H1 (cell line): ENCODE measurements around the gene BMI1. TPM values are rescaled to one million over a fixed set of nuclear protein-coding genes. Genes with fewer than 3 reads are reported as not detected.

ENCODE experiments used
- CTCF ChIA-PET: fragments of 300-600 bp; sonication (Branson Sonifier 250); formaldehyde crosslinking; loops from one replicate; lab custom pipeline; 2021; ENCODE audit not compliant: partially characterized antibody; lab: Charles Lee
- POLR2A ChIA-PET: fragments of 300-600 bp; sonication (Branson Sonifier 250); formaldehyde crosslinking; loops from one replicate; lab custom pipeline; 2021; ENCODE audit warnings: inconsistent platforms; ENCODE audit not compliant: partially characterized antibody; lab: Charles Lee
- DNase-seq, 2 experiments: peaks; one replicate each; pipeline versions ENCODE4 v3.0.0 to v3.0.0-alpha.2; 2010 to 2022; ENCODE audit warnings: low spot score in 2 of 2, low read depth in 1 of 2, mixed read lengths in 1 of 2
- FAIRE-seq: peaks from 2 replicates; lab custom pipeline; 2011; peaks lifted over from hg19 to GRCh38; lab: Jason Lieb, UNC
- H2AFZ ChIP-seq: 2 replicates; pipeline ENCODE4 v1.8.1; 2012; ENCODE audit warnings: low read length, inconsistent platforms
- H2AK5ac ChIP-seq: 2 replicates; pipeline ENCODE4 v1.6.1; 2013; ENCODE audit warnings: low read depth, low read length
- H2BK120ac ChIP-seq: replicated peaks from 2 replicates; pipeline ENCODE3; 2013; ENCODE audit warnings: low read depth, low read length, inconsistent platforms
- H2BK12ac ChIP-seq: 2 replicates; pipeline ENCODE4 v1.6.1; 2013; ENCODE audit warnings: low read depth, low read length
- H2BK15ac ChIP-seq: 2 replicates; pipeline ENCODE4 v1.6.1; 2013; ENCODE audit warnings: low read length
- H2BK20ac ChIP-seq: 2 replicates; pipeline ENCODE4 v1.6.1; 2013; ENCODE audit warnings: low read length
- H2BK5ac ChIP-seq: 2 replicates; pipeline ENCODE4 v1.6.1; 2013; ENCODE audit warnings: low read depth, low read length
- H3K14ac ChIP-seq: 2 replicates; pipeline ENCODE4 v1.6.1; 2013; ENCODE audit warnings: inconsistent platforms; ENCODE audit not compliant: insufficient read length
- H3K18ac ChIP-seq: 2 replicates; pipeline ENCODE4 v1.6.1; 2013; ENCODE audit warnings: low read length; ENCODE audit errors: extremely low read depth
- H3K23ac ChIP-seq: 2 replicates; pipeline ENCODE4 v1.6.1; 2013; ENCODE audit warnings: inconsistent platforms; ENCODE audit not compliant: insufficient read length
- H3K23me2 ChIP-seq: 2 replicates; pipeline ENCODE4 v1.6.1; 2013; ENCODE audit warnings: low read depth, low read length
- H3K27ac ChIP-seq: 2 replicates; pipeline ENCODE4 v1.6.1; 2011; ENCODE audit warnings: low read depth, low read length, inconsistent platforms
- H3K27me3 ChIP-seq, 4 experiments: replicated peaks in 1 of 4; 1 replicate in 1 of 4; 2 replicates in 3 of 4; pipeline versions ENCODE4 v1.6.1 to v1.8.1; 2011 to 2013; ENCODE audit warnings: low read length in 3 of 4, mild to moderate bottlenecking in 3 of 4, inconsistent platforms in 2 of 4, mixed read lengths in 2 of 4, moderate library complexity in 1 of 4; ENCODE audit not compliant: control insufficient read depth in 3 of 4, insufficient read depth in 3 of 4; ENCODE audit errors: extremely low read depth in 1 of 4
- H3K36me3 ChIP-seq, 4 experiments: 2 replicates each; pipeline versions ENCODE4 v1.6.1 to v1.8.1; 2011 to 2013; ENCODE audit warnings: mild to moderate bottlenecking in 4 of 4, low read length in 3 of 4, moderate library complexity in 2 of 4, control low read depth in 1 of 4, inconsistent platforms in 1 of 4; ENCODE audit not compliant: insufficient read depth in 4 of 4, control insufficient read depth in 2 of 4
- H3K4ac ChIP-seq: replicated peaks from 2 replicates; pipeline ENCODE3; 2013; ENCODE audit warnings: low read length, low read depth, mixed read lengths, inconsistent platforms; ENCODE audit not compliant: insufficient read length
- H3K4me1 ChIP-seq, 4 experiments: replicated peaks in 1 of 4; 1 replicate in 1 of 4; 2 replicates in 3 of 4; pipeline versions ENCODE4 v1.6.1 to v1.8.1; 2011 to 2013; ENCODE audit warnings: low read length in 3 of 4, inconsistent platforms in 2 of 4, mixed read lengths in 1 of 4; ENCODE audit not compliant: insufficient read depth in 4 of 4, control insufficient read depth in 3 of 4
- H3K4me2 ChIP-seq, 2 experiments: 2 replicates each; pipeline versions ENCODE4 v1.6.1 to v1.8.1; 2011 to 2013; ENCODE audit warnings: low read depth in 2 of 2, low read length in 2 of 2, control low read depth in 1 of 2, inconsistent platforms in 1 of 2, mild to moderate bottlenecking in 1 of 2; ENCODE audit not compliant: insufficient read depth in 1 of 2
- H3K4me3 ChIP-seq, 4 experiments: fragments of 200-600, 300-600 bp in 1 of 4; sonication (generic), shearing (Covaris generic), sonication (Bioruptor Twin) in 1 of 4; 2 replicates each; pipeline versions ENCODE4 v1.5.1 to v1.8.1; 2011 to 2016; ENCODE audit warnings: low read length in 4 of 4, low read depth in 3 of 4, control low read depth in 2 of 4, inconsistent platforms in 2 of 4, mild to moderate bottlenecking in 2 of 4, mixed read lengths in 1 of 4, moderate library complexity in 1 of 4; ENCODE audit not compliant: insufficient read depth in 2 of 4; ENCODE audit errors: extremely low read depth in 1 of 4
- H3K56ac ChIP-seq: replicated peaks from 2 replicates; pipeline ENCODE3; 2013; ENCODE audit warnings: low read depth, mild to moderate bottlenecking, mixed read lengths, low read length, inconsistent platforms; ENCODE audit not compliant: insufficient read length
- H3K79me1 ChIP-seq: 2 replicates; pipeline ENCODE4 v1.6.1; 2013; ENCODE audit warnings: low read depth, low read length, control low read depth
- H3K79me2 ChIP-seq, 2 experiments: 2 replicates each; pipeline versions ENCODE4 v1.6.1 to v1.8.1; 2012 to 2013; ENCODE audit warnings: low read length in 2 of 2, mild to moderate bottlenecking in 2 of 2, inconsistent platforms in 1 of 2; ENCODE audit not compliant: insufficient read depth in 2 of 2, control insufficient read depth in 1 of 2
- H3K9ac ChIP-seq, 4 experiments: replicated peaks in 1 of 4; 1 replicate in 1 of 4; 2 replicates in 3 of 4; pipeline versions ENCODE4 v1.6.1 to v1.8.1; 2011 to 2013; ENCODE audit warnings: low read depth in 3 of 4, low read length in 3 of 4, control low read depth in 2 of 4, mild to moderate bottlenecking in 2 of 4, moderate library complexity in 2 of 4, inconsistent platforms in 1 of 4; ENCODE audit errors: extremely low read depth in 1 of 4
- H3K9me3 ChIP-seq, 2 experiments: 2 replicates each; pipeline versions ENCODE4 v1.6.1 to v1.8.1; 2012 to 2013; ENCODE audit warnings: mild to moderate bottlenecking in 2 of 2, moderate library complexity in 2 of 2, control low read depth in 1 of 2, inconsistent platforms in 1 of 2, low read depth in 1 of 2, low read length in 1 of 2, mixed read lengths in 1 of 2; ENCODE audit not compliant: insufficient read depth in 2 of 2
- H4K20me1 ChIP-seq, 2 experiments: replicated peaks in 1 of 2; 2 replicates each; pipeline versions ENCODE3 to v1.8.1; 2011 to 2013; ENCODE audit warnings: inconsistent platforms in 2 of 2, low read length in 2 of 2, mild to moderate bottlenecking in 1 of 2; ENCODE audit not compliant: insufficient read depth in 2 of 2, control insufficient read depth in 1 of 2
- H4K5ac ChIP-seq: 2 replicates; pipeline ENCODE4 v1.6.1; 2013; ENCODE audit warnings: low read length, low read depth, mixed read lengths, inconsistent platforms; ENCODE audit not compliant: insufficient read length
- H4K8ac ChIP-seq: 2 replicates; pipeline ENCODE4 v1.8.0; 2013; ENCODE audit warnings: mild to moderate bottlenecking, moderate library complexity, low read length, inconsistent platforms; ENCODE audit not compliant: insufficient read depth; ENCODE audit errors: extremely low read depth
- H4K91ac ChIP-seq: replicated peaks from 2 replicates; pipeline ENCODE3; 2013; ENCODE audit warnings: low read length, mixed read lengths, inconsistent platforms; ENCODE audit not compliant: insufficient read length
- JUND ChIP-seq: IDR thresholded peaks from 2 replicates; pipeline ENCODE4 v1.6.1; 2011; ENCODE audit warnings: mild to moderate bottlenecking, improper control_type of control experiment, low read length
- WGBS, 2 experiments: shearing (Covaris generic) in 1 of 2; methylation state at CpG; one replicate each; pipeline versions ENCODE4 v1.1.6 to v1.1.7; 2013 to 2015; ENCODE audit warnings: low lambda C conversion rate in 2 of 2, mixed read lengths in 2 of 2, inconsistent platforms in 1 of 2, low coverage in 1 of 2, missing lambda C conversion rate in 1 of 2; ENCODE audit not compliant: insufficient replicate concordance in 2 of 2, insufficient coverage in 1 of 2, insufficient read length in 1 of 2; ENCODE audit errors: extremely low coverage in 1 of 2, missing lambda C conversion rate in 1 of 2; 5-methylcytosine and 5-hydroxymethylcytosine counted together
- polyA plus RNA-seq, 7 experiments: library from polyadenylated mRNA; depleted of rRNA in 3 of 7; stranded (reverse) in 5 of 7; unstranded in 2 of 7; fragments of >200 nt in 5 of 7; fragments of 200-250 nt in 2 of 7; gene quantifications; 1 replicate in 5 of 7; 2 replicates in 1 of 7; 4 replicates in 1 of 7; pipeline versions ENCODE4 v1.2.1 to v1.2.3, GENCODE V29; 2011 to 2013; ENCODE audit warnings: missing spikeins in 2 of 7, mixed read lengths in 2 of 7
- total RNA-seq: library from RNA; stranded (reverse); fragmentation: NEBNext Ultra II Directional; extraction: Animal tissue kit (Norgen Biotek cat#: 25700); gene quantifications from 2 replicates; pipeline ENCODE4 v1.2.1, GENCODE V29; 2021

Gene BMI1
- total and polyA plus RNA-seq, 2 of the 8 experiments (the other 6 are each of a cell fraction or from before 2014, with no cell fraction given): 2.8 to 10.7 TPM

DNA sequence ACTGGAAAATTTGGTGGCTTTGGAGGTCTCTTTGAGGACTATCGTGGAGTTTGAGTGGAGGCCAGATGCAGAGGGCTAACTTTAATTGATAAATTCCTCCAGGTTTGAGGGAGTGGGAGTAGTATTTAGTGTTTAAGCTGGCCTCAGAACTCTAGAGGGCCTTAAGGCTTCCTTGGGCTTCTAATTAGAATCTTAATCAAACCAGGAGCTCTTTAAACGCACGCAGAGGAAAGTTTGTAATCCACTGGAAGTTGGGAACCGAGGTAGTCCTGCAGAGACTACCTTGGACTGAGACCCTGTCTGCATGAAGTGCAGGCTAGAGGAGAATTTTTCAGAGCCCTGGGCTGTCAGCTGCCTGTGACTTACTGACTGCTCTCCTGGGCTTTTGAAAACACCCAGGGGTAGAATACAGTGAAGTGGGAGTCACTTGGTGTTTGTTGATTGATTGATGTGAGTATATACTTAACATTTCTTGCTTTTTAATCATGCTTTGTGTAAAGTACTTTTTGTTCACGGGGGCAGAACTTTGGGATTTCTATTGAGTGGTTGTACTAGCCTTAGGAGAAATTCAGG lies 30.3 kb downstream of the BMI1 start:
- ChIA-PET POLR2A (no interaction called here), CTCF (no interaction called here)
- H3K18ac ChIP-seq: no peak overlapping the region
- no peak overlapping the region for H2BK15ac ChIP-seq
- H3K79me1 ChIP-seq: no peaks in the 10 kb centered on the region
- H3K9me3 ChIP-seq: no peaks in the 10 kb centered on the region
- no peak overlapping the region for H3K14ac ChIP-seq
- TF ChIP-seq JUND: no peak
- 90% methylated on average over 5 of the region's 5 CpGs; no CpG with 5 or more reads in 1 of the 2 experiments for WGBS, 2 experiments
- no peak overlapping the region for H3K9ac ChIP-seq
- H2BK5ac ChIP-seq: no peak overlapping the region
- H4K5ac ChIP-seq: no peak overlapping the region
- DNase-seq: no peak
- H3K23ac ChIP-seq: no peak overlapping the region
- no peak overlapping the region for H3K4me3 ChIP-seq
- no peak overlapping the region for H3K56ac ChIP-seq
- no peaks in the 10 kb centered on the region for H3K4me1 ChIP-seq
- no peak overlapping the region for H3K27ac ChIP-seq
- no peaks in the 10 kb centered on the region for H3K23me2 ChIP-seq
- H3K4ac ChIP-seq: no peak overlapping the region
- H3K27me3 ChIP-seq: peaks cover 7 to 26% (median 15%) of the 10 kb centered on the region in 4 experiments
- H2BK120ac ChIP-seq: no peak overlapping the region
- no peak for FAIRE-seq
- no peak overlapping the region for H4K8ac ChIP-seq
- no peak overlapping the region for H2BK12ac ChIP-seq
- H4K91ac ChIP-seq: no peak overlapping the region
- no peak overlapping the region for H2BK20ac ChIP-seq
- peaks cover 0 to under 1% of the 10 kb centered on the region in 2 experiments for H4K20me1 ChIP-seq
- no peak overlapping the region for H3K4me2 ChIP-seq
- no peaks in the 10 kb centered on the region for H3K79me2 ChIP-seq
- no peaks in the 10 kb centered on the region for H3K36me3 ChIP-seq
- H2AK5ac ChIP-seq: no peak overlapping the region
- no peak overlapping the region for H2AFZ ChIP-seq
